Measurements from ENCODE around the gene CDH6. TPM values are rescaled to one million over a fixed set of nuclear protein-coding genes. Genes with fewer than 3 reads are reported as not detected.

The CDH6 gene
- total and polyA plus RNA-seq, 10 of the 15 experiments (the other 5 are each of a cell fraction or from before 2014, with no cell fraction given), result 0.01 TPM; not detected in 9

- FAIRE-seq, result no peak
- no peaks in the 10 kb centered on the region for H3K36me3 ChIP-seq (ENCODE audit: control insufficient read depth in 2 of 2, insufficient read depth in 2 of 2, low read length in 1 of 2)
- RAD21 ChIA-PET (ENCODE audit: unreplicated experiment), result no interaction called here
- in situ Hi-C loops (cut with MboI) (loop anchor here (25.0 kb wide), 1 partner anchor 1198 kb away; no protein-coding TSS in a partner anchor), intact Hi-C loops (cut with micrococcal nuclease; ENCODE audit: unreplicated experiment) (no loop called here)
- H3K4me1 ChIP-seq (ENCODE audit: control insufficient read depth, insufficient read depth, low read length), result no peaks in the 10 kb centered on the region
- no peak for ATAC-seq
- no peaks in the 10 kb centered on the region for H3K9me3 ChIP-seq (replicated peaks; ENCODE audit: control insufficient read depth, insufficient read depth, low read length)
- no peak overlapping the region for H3K27ac ChIP-seq (ENCODE audit: control insufficient read depth, insufficient read depth)
- no TSS peak for BruUV-seq (replicated peaks)
- CTCF ChIA-PET, result interaction anchor here (1.8 kb wide), 1 partner anchor 1195 kb away, joined by 5 read pairs; no protein-coding TSS in a partner anchor
- no peak overlapping the region for H3K4me2 ChIP-seq (ENCODE audit: control insufficient read depth, insufficient read depth)
- H3K4me3 ChIP-seq, result no peak overlapping the region
- H3K27me3 ChIP-seq (replicated peaks in 1 of 2; ENCODE audit: control insufficient read depth in 2 of 2, insufficient read depth in 2 of 2, low read length in 1 of 2), result no peaks in the 10 kb centered on the region
- no peaks in the 10 kb centered on the region for H3K79me2 ChIP-seq (ENCODE audit: control insufficient read depth, insufficient read depth, low read length)
- POLR2A ChIA-PET, result no interaction called here
- no peaks in the 10 kb centered on the region for H4K20me1 ChIP-seq (ENCODE audit: control insufficient read depth, insufficient read depth)
- TF ChIP-seq STAT1 (conservative IDR thresholded peaks at IDR 0.05), result no peak
- no peak for TF ChIP-seq SMARCA5 (IDR thresholded peaks at IDR 0.05)
- TF ChIP-seq ETV6 (conservative IDR thresholded peaks at IDR 0.05 in 1 of 2, IDR thresholded peaks at IDR 0.05 in 1 of 2; ENCODE audit: borderline replicate concordance in 1 of 2, low read depth in 1 of 2), result no peak
- no peak for TF ChIP-seq USF1 (IDR thresholded peaks at IDR 0.05; ENCODE audit: borderline replicate concordance, extremely low read length, insufficient read depth, low read depth, low read length)
- WGBS (ENCODE audit: insufficient coverage, insufficient replicate concordance, low lambda C conversion rate, missing lambda C conversion rate), result 10% methylated on average over 3 of the region's 3 CpGs
- SMC1A ChIA-PET (ENCODE audit: uncharacterized antibody, unreplicated experiment), result no interaction called here
- no peak overlapping the region for H3K9ac ChIP-seq (ENCODE audit: control insufficient read depth, insufficient read depth, low read length)
- no peak for DNase-seq (ENCODE audit: low read depth, low spot score)
- no peak overlapping the region for H2AFZ ChIP-seq (ENCODE audit: control insufficient read depth, low read depth, low read length)
These were observed 41.9 kb downstream of the CDH6 start for GRCh38 chr5:31235381-31235780.

GRCh38 chr5:31236339-31236738 lies 42.9 kb downstream of the CDH6 start:
- in situ Hi-C loops (cut with MboI) (loop anchor here (25.0 kb wide), 1 partner anchor 1199 kb away; no protein-coding TSS in a partner anchor), intact Hi-C loops (cut with micrococcal nuclease; ENCODE audit: unreplicated experiment) (no loop called here)
- Histone ChIP-seq H3K36me3 (ENCODE audit: control insufficient read depth in 2 of 2, insufficient read depth in 2 of 2, low read length in 1 of 2) (no peaks in the 10 kb centered on the region), H2AFZ (ENCODE audit: control insufficient read depth, low read depth, low read length) (no peak overlapping the region), H3K27ac (ENCODE audit: control insufficient read depth, insufficient read depth) (no peak overlapping the region), H3K4me3 (no peak overlapping the region), H3K27me3 (replicated peaks in 1 of 2; ENCODE audit: control insufficient read depth in 2 of 2, insufficient read depth in 2 of 2, low read length in 1 of 2) (no peaks in the 10 kb centered on the region), H3K4me1 (ENCODE audit: control insufficient read depth, insufficient read depth, low read length) (no peaks in the 10 kb centered on the region), H3K9me3 (replicated peaks; ENCODE audit: control insufficient read depth, insufficient read depth, low read length) (no peaks in the 10 kb centered on the region), H3K9ac (ENCODE audit: control insufficient read depth, insufficient read depth, low read length) (no peak overlapping the region), H3K4me2 (ENCODE audit: control insufficient read depth, insufficient read depth) (no peak overlapping the region), H3K79me2 (ENCODE audit: control insufficient read depth, insufficient read depth, low read length) (no peaks in the 10 kb centered on the region), H4K20me1 (ENCODE audit: control insufficient read depth, insufficient read depth) (no peaks in the 10 kb centered on the region)
- CTCF ChIA-PET, result interaction anchor here (1.4 kb wide), 1 partner anchor 34 kb away, joined by 7 read pairs; no protein-coding TSS in a partner anchor
- ATAC-seq (no peak), FAIRE-seq (no peak), DNase-seq (ENCODE audit: low read depth, low spot score) (no peak)
- POLR2A ChIA-PET, result no interaction called here
- no TSS peak for BruUV-seq (replicated peaks)
- 41% methylated on average over 6 of the region's 6 CpGs for WGBS (ENCODE audit: insufficient coverage, insufficient replicate concordance, low lambda C conversion rate, missing lambda C conversion rate)
- SMC1A ChIA-PET (ENCODE audit: uncharacterized antibody, unreplicated experiment), result no interaction called here
- RAD21 ChIA-PET (ENCODE audit: unreplicated experiment), result no interaction called here
- TF ChIP-seq CEBPB (IDR thresholded peaks at IDR 0.05; ENCODE audit: borderline replicate concordance in 1 of 2, low read depth in 2 of 2, low read length in 2 of 2) (no peak), TCF12 (IDR thresholded peaks at IDR 0.05; ENCODE audit: low read depth, low read length) (no peak), SP1 (IDR thresholded peaks at IDR 0.05; ENCODE audit: low read depth, low read length) (no peak), IKZF1 (conservative IDR thresholded peaks at IDR 0.05) (no peak), HDAC6 (IDR thresholded peaks at IDR 0.05; ENCODE audit: unreplicated experiment) (no peak)
